ENCODE data around the gene COQ8A.
A peak's percentile ranks its signal among the peaks of the same experiment; 100 is the strongest.

The COQ8A gene

DNA sequence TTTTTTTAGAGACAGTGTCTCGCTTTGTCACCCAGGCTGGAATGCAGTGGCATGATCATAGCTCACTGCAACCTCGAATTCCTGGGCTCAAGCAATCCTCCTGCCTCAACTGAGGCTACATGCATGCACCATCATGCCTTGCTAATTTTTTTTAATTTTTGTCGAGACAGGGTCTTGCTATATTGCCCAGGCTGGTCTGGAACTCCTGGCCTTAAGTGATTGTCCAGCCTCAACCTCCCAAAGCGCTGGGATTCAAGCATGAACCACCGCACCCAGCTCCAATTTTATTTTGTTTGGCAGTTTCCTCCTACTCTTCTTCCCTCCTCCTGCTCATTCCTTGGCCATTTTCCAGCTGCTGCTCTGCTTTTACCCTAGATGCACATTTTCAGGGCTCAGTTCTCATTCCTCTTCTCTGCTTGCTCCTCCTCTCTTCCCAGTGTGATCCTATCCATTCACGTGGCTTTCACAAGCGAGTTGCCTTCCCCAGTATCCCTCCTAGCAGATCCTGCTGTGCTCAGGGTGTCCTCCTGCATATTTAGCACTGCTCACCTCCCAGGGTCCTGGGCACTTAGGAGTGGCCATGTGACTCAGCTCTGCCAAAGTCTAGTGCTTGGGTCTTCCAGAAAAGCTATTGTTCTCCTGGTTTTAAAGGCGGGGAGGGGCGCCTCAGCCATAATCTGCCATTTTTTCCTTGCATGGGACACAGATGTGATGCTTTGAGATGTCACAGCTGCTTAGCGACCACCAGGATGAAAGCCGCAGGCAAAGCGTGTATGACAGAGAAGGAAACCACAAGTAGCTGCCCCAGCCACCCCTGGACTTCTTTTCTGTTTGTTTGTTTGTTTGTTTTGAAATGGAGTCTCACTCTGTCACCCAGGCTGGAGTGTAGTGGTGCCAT lies 36.0 kb upstream of the COQ8A start:
- H3K4me3 ChIP-seq (ENCODE audit: low read depth in 1 of 2, low read length in 1 of 2): no peak overlapping the region
- no peak overlapping the region for H3K27ac ChIP-seq
- TF ChIP-seq, protein P1, sequence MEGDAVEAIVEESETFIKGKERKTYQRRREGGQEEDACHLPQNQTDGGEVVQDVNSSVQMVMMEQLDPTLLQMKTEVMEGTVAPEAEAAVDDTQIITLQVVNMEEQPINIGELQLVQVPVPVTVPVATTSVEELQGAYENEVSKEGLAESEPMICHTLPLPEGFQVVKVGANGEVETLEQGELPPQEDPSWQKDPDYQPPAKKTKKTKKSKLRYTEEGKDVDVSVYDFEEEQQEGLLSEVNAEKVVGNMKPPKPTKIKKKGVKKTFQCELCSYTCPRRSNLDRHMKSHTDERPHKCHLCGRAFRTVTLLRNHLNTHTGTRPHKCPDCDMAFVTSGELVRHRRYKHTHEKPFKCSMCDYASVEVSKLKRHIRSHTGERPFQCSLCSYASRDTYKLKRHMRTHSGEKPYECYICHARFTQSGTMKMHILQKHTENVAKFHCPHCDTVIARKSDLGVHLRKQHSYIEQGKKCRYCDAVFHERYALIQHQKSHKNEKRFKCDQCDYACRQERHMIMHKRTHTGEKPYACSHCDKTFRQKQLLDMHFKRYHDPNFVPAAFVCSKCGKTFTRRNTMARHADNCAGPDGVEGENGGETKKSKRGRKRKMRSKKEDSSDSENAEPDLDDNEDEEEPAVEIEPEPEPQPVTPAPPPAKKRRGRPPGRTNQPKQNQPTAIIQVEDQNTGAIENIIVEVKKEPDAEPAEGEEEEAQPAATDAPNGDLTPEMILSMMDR (IDR thresholded peaks at IDR 0.05): no peak
- no peaks in the 10 kb centered on the region for H3K9me3 ChIP-seq
- no peaks in the 10 kb centered on the region for H3K4me1 ChIP-seq (ENCODE audit: control insufficient read depth in 1 of 2, insufficient read depth in 1 of 2, low read depth in 1 of 2, low read length in 1 of 2)
- no peaks in the 10 kb centered on the region for H3K36me3 ChIP-seq
- no peaks in the 10 kb centered on the region for H3K27me3 ChIP-seq

DNA sequence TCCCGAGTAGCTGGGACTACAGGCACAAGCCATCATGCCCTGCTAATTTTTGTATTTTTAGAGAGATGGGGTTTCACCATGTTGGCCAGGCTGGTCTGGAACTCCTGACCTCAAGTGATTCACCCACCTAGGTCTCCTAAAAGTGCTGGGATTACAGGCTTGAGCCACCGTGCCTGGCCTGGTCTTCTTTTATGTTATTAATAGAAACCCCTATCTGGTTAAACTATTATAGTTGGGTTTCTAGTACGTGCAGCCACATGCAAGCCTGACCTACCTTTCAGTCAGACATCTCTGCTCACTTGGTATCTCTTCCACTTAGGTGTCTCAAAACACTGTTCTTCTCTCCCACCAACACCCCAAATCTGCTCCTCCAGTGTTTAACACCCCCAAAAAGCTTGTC lies 35.3 kb upstream of the COQ8A start:
- no peaks in the 10 kb centered on the region for H3K4me1 ChIP-seq (ENCODE audit: control insufficient read depth in 1 of 2, insufficient read depth in 1 of 2, low read depth in 1 of 2, low read length in 1 of 2)
- TF ChIP-seq, protein P1 (IDR thresholded peaks at IDR 0.05): no peak
- no peaks in the 10 kb centered on the region for H3K9me3 ChIP-seq
- no peaks in the 10 kb centered on the region for H3K36me3 ChIP-seq
- no peak overlapping the region for H3K27ac ChIP-seq
- no peak overlapping the region for H3K4me3 ChIP-seq (ENCODE audit: low read depth in 1 of 2, low read length in 1 of 2)
- H3K27me3 ChIP-seq: no peaks in the 10 kb centered on the region

DNA sequence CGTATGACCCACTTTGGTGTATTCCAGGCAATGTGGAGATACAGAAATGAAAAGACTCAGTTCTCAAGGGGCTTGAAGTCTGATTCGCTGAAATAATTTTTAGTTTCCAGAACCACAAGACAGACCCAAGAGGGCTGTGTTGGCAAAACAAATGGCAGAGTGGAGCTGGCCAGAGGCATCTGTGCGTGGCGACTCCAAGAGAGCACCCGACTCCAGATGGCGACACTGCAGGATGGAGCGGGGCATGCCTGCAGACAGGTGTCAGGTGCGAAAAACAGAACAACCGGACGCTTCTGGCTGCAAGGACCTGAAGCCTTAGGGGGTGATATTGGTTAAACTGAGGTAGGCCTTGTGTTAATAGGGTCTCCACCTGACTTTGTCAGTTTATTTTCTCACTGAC lies 31.7 kb upstream of the COQ8A start:
- no peaks in the 10 kb centered on the region for H3K27me3 ChIP-seq
- H3K27ac ChIP-seq: no peak overlapping the region
- no peaks in the 10 kb centered on the region for H3K4me1 ChIP-seq (ENCODE audit: control insufficient read depth in 1 of 2, insufficient read depth in 1 of 2, low read depth in 1 of 2, low read length in 1 of 2)
- H3K9me3 ChIP-seq: no peaks in the 10 kb centered on the region
- TF ChIP-seq, protein P1 (IDR thresholded peaks at IDR 0.05): no peak
- no peak overlapping the region for H3K4me3 ChIP-seq (ENCODE audit: low read depth in 1 of 2, low read length in 1 of 2)
- H3K36me3 ChIP-seq: no peaks in the 10 kb centered on the region

DNA sequence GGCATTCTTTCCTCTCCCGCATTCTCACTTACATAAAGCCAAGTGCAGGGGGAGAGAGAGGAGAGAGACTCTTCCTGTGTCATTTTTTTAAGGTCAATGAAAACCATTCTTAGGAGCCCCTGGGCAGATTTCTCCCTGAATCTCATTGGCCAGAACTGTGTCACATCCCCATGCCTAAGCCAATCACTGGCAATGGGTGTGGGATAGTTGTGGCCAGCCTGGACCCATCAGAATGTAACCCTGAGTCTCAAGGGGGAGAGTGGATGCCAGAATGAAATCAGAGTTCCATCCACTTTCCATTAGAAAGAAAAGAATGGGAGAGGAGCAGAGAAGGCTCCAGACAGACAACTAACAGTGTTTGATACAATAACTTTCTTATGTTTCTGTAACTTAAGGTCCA lies 31.2 kb upstream of the COQ8A start:
- Histone ChIP-seq H3K27ac (no peak overlapping the region), H3K9me3 (no peaks in the 10 kb centered on the region), H3K4me3 (ENCODE audit: low read depth in 1 of 2, low read length in 1 of 2) (no peak overlapping the region), H3K4me1 (ENCODE audit: control insufficient read depth in 1 of 2, insufficient read depth in 1 of 2, low read depth in 1 of 2, low read length in 1 of 2) (no peaks in the 10 kb centered on the region), H3K36me3 (no peaks in the 10 kb centered on the region), H3K27me3 (no peaks in the 10 kb centered on the region)
- TF ChIP-seq, protein P1 (IDR thresholded peaks at IDR 0.05): no peak

DNA sequence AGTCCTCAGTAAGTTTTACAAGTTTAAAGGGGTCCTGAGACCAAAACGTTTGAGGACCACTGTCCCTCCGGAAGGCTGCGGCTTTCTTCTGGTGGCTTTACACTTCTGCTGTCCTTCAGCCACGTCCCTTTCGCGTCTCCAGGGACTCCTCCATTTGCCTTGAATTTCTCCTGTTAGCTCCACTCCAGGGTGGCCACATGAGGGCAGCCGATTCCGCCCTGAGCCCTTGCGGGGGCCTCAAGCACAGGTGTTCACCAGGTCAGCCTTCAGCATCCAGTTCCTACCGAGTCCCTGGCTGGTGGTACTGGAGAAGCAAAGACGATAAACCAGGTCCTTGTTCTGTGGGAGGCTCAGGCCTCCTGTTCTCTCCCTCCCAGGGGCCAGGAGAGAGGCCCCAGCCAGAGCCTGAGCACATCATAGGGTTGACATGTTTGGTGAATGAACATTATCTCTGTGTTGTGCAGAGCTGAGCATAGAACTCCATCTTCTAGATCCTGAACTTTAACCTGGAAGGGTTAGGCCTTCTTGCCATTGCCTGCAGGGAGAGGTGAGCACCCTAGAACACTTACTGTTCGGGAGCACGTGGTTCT lies 27.4 kb upstream of the COQ8A start:
- Histone ChIP-seq H3K4me1 (ENCODE audit: control insufficient read depth in 1 of 2, insufficient read depth in 1 of 2, low read depth in 1 of 2, low read length in 1 of 2) (no peaks in the 10 kb centered on the region), H3K27me3 (no peaks in the 10 kb centered on the region), H3K36me3 (no peaks in the 10 kb centered on the region), H3K4me3 (ENCODE audit: low read depth in 1 of 2, low read length in 1 of 2) (no peak overlapping the region), H3K27ac (no peak overlapping the region), H3K9me3 (no peaks in the 10 kb centered on the region)
- TF ChIP-seq, protein P1 (IDR thresholded peaks at IDR 0.05): peak; percentile 47
